PFSK-1 (cell line): Measurements from ENCODE around the gene NOD2.

Experiments used
- FOXP2 ChIP-seq: optimal IDR thresholded peaks from 2 replicates; pipeline ENCODE3; 2011; ENCODE audit warnings: borderline replicate concordance, control low read depth, inconsistent platforms; ENCODE audit not compliant: insufficient read depth; ENCODE audit errors: extremely low read length, extremely low read depth
- POLR2AphosphoS5 ChIP-seq: IDR thresholded peaks from 2 replicates; pipeline ENCODE4 v1.6.1; 2012; ENCODE audit warnings: low read depth, mild to moderate bottlenecking, control low read depth, low read length, moderate library complexity
- REST ChIP-seq, 2 experiments: IDR thresholded peaks; 2 replicates each; pipeline versions ENCODE4 v1.6.1 to v1.8.0; 2011 to 2012; ENCODE audit warnings: low read depth in 2 of 2, low read length in 2 of 2, control low read depth in 1 of 2, inconsistent platforms in 1 of 2, mild to moderate bottlenecking in 1 of 2, moderate library complexity in 1 of 2; ENCODE audit not compliant: insufficient read depth in 1 of 2
- SIN3A ChIP-seq: IDR thresholded peaks from 2 replicates; pipeline ENCODE4 v1.6.1; 2012; ENCODE audit warnings: mild to moderate bottlenecking, low read length, moderate library complexity, borderline replicate concordance; ENCODE audit not compliant: insufficient read depth
- TAF1 ChIP-seq: IDR thresholded peaks from 2 replicates; pipeline ENCODE4 v1.6.1; 2012; ENCODE audit warnings: low read length, control low read depth, borderline replicate concordance; ENCODE audit not compliant: insufficient read depth

- TF ChIP-seq POLR2AphosphoS5 (no peak), SIN3A (no peak), FOXP2 (no peak), REST (IDR thresholded peaks at IDR 0.05; ENCODE audit: insufficient read depth in 1 of 2, low read depth in 2 of 2, low read length in 2 of 2) (no peak), TAF1 (no peak)
Measured at GRCh38 chr16:50731130-50731988, 38.0 kb downstream of the NOD2 start.
